ENCODE data around the gene CD207.

Gene CD207

GRCh38 chr2:70851704-70852103 lies 16.1 kb upstream of the CD207 start:
- H3K4me2 ChIP-seq (ENCODE audit: low read length): no peak overlapping the region
- no peaks in the 10 kb centered on the region for H3K4me1 ChIP-seq
- no peak overlapping the region for H3K9ac ChIP-seq
- TF ChIP-seq CTCF (IDR thresholded peaks at IDR 0.05): no peak
- no peak overlapping the region for H3K4me3 ChIP-seq (ENCODE audit: low read depth, low read length)
- no peaks in the 10 kb centered on the region for H3K79me2 ChIP-seq
- H3K36me3 ChIP-seq (ENCODE audit: control insufficient read depth, insufficient read depth, low read length): no peaks in the 10 kb centered on the region
- no peak overlapping the region for H2AFZ ChIP-seq
- H3K9me3 ChIP-seq (ENCODE audit: control insufficient read depth, low read length): no peaks in the 10 kb centered on the region
- no peaks in the 10 kb centered on the region for H3K27me3 ChIP-seq (ENCODE audit: control insufficient read depth, insufficient read depth, low read length)
- H3K27ac ChIP-seq: no peak overlapping the region

- no peak for TF ChIP-seq CTCF (IDR thresholded peaks at IDR 0.05)
- H2AFZ ChIP-seq: no peak overlapping the region
- H3K4me2 ChIP-seq (ENCODE audit: low read length): no peak overlapping the region
- no peaks in the 10 kb centered on the region for H3K36me3 ChIP-seq (ENCODE audit: control insufficient read depth, insufficient read depth, low read length)
- H3K4me1 ChIP-seq: no peaks in the 10 kb centered on the region
- H3K9ac ChIP-seq: no peak overlapping the region
- H3K9me3 ChIP-seq (ENCODE audit: control insufficient read depth, low read length): no peaks in the 10 kb centered on the region
- H3K4me3 ChIP-seq (ENCODE audit: low read depth, low read length): no peak overlapping the region
- H3K27me3 ChIP-seq (ENCODE audit: control insufficient read depth, insufficient read depth, low read length): no peaks in the 10 kb centered on the region
- H3K79me2 ChIP-seq: no peaks in the 10 kb centered on the region
- H3K27ac ChIP-seq: no peak overlapping the region
Measured at GRCh38 chr2:70850925-70851324, 15.3 kb upstream of the CD207 start.

DNA sequence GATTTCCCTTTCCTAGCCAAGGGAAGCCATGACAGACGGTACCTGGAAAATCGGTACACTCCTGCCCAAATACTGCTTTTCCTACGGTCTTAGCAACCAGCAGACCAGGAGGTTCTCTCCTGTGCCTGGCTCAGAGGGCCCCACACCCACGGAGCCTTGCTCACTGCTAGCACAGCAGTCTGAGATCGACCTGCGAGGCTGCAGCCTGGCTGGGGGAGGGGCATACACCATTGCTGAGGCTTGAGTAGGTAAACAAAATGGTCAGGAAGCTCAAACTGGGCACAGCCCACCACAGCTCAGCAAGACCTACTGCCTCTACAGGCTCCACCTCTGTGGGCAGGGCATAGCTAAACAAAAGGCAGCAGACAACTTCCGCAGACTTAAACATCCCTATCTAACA lies 6.8 kb upstream of the CD207 start:
- H3K4me1 ChIP-seq: no peaks in the 10 kb centered on the region
- H2AFZ ChIP-seq: no peak overlapping the region
- no peak overlapping the region for H3K4me3 ChIP-seq (ENCODE audit: low read depth, low read length)
- H3K9ac ChIP-seq: no peak overlapping the region
- H3K4me2 ChIP-seq (ENCODE audit: low read length): no peak overlapping the region
- TF ChIP-seq CTCF (IDR thresholded peaks at IDR 0.05): no peak
- H3K79me2 ChIP-seq: no peaks in the 10 kb centered on the region
- no peaks in the 10 kb centered on the region for H3K9me3 ChIP-seq (ENCODE audit: control insufficient read depth, low read length)
- H3K27me3 ChIP-seq (ENCODE audit: control insufficient read depth, insufficient read depth, low read length): no peaks in the 10 kb centered on the region
- no peaks in the 10 kb centered on the region for H3K36me3 ChIP-seq (ENCODE audit: control insufficient read depth, insufficient read depth, low read length)
- H3K27ac ChIP-seq: no peak overlapping the region

DNA sequence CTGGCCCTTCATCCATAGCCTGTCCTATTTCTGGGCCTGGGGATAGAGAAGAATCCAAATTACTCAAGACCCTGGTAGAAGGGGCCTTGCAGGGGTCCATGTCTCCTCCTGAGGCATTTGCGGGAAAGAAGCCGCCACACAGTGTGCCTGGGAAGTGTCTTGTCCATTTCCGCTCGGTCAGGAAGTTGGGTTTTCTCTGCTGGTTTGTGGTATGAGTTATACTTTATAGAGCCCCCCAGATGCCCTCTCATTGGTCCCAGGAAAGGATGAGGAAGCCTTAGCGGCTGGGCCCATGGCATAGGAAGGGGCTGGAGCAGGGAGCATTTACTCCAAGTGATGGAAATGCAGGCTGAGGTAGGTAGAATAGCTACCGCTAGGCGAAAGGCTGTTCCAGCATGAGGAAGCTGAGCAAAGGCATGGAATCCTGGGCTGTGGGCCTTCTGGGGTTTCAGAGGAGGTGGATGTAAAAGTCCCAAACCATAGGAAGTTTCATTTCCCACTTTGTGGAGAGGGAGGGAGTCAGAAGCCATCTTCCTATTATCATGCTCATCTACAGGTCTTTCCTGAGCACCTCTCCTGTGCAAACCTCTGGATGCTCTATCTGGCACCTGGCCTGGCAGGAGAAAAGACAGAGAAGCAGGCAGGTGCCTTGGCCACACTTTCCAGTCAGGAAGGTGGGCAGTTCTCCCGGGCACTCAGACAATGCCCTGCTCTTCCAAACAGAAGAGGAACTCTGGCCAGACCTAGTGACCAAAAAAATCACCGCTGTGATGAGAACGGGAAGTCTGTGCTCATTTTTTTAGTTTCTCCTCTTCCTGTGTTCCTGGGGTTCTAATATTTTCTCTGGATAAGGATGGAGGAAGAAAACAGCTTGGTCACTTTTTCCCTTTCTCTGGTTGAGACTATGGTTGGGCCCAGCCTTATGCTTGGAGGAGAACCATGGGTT lies 2.6 kb upstream of the CD207 start:
- H3K27me3 ChIP-seq (ENCODE audit: control insufficient read depth, insufficient read depth, low read length): no peaks in the 10 kb centered on the region
- no peak overlapping the region for H3K9ac ChIP-seq
- no peaks in the 10 kb centered on the region for H3K4me1 ChIP-seq
- no peaks in the 10 kb centered on the region for H3K79me2 ChIP-seq
- H2AFZ ChIP-seq: no peak overlapping the region
- H3K27ac ChIP-seq: no peak overlapping the region
- no peak for TF ChIP-seq CTCF (IDR thresholded peaks at IDR 0.05)
- H3K4me2 ChIP-seq (ENCODE audit: low read length): no peak overlapping the region
- no peak overlapping the region for H3K4me3 ChIP-seq (ENCODE audit: low read depth, low read length)
- H3K9me3 ChIP-seq (ENCODE audit: control insufficient read depth, low read length): no peaks in the 10 kb centered on the region
- H3K36me3 ChIP-seq (ENCODE audit: control insufficient read depth, insufficient read depth, low read length): no peaks in the 10 kb centered on the region

- Histone ChIP-seq H3K4me1 (no peaks in the 10 kb centered on the region), H3K4me2 (ENCODE audit: low read length) (no peak overlapping the region), H2AFZ (no peak overlapping the region), H3K4me3 (ENCODE audit: low read depth, low read length) (no peak overlapping the region), H3K27ac (no peak overlapping the region), H3K9me3 (ENCODE audit: control insufficient read depth, low read length) (no peaks in the 10 kb centered on the region), H3K9ac (no peak overlapping the region), H3K27me3 (ENCODE audit: control insufficient read depth, insufficient read depth, low read length) (no peaks in the 10 kb centered on the region), H3K36me3 (ENCODE audit: control insufficient read depth, insufficient read depth, low read length) (no peaks in the 10 kb centered on the region), H3K79me2 (no peaks in the 10 kb centered on the region)
- TF ChIP-seq CTCF (IDR thresholded peaks at IDR 0.05): no peak
Measured at GRCh38 chr2:70834881-70835280, 735 bp downstream of the CD207 start.
